Measurements from ENCODE around the gene GALNT10. TPM values are rescaled to one million over a fixed set of nuclear protein-coding genes. Genes with fewer than 3 reads are reported as not detected.

GALNT10 gene
- total RNA-seq, 1 experiment from 2014 or later, result 27.8 TPM

GRCh38 chr5:154303133-154303532 lies 112.6 kb downstream of the GALNT10 start:
- TF ChIP-seq TCF7L2 (IDR thresholded peaks at IDR 0.05; ENCODE audit: borderline replicate concordance, extremely low read depth, insufficient read depth, insufficient read length), result no peak
- no peak for TF ChIP-seq EZH2 (IDR thresholded peaks at IDR 0.05)
- ChIA-PET CTCF (no interaction called here), RAD21 (ENCODE audit: low non-redundant PET in 1 of 2, low total read pairs in 2 of 2, uncharacterized antibody in 2 of 2, unreplicated experiment in 2 of 2) (no interaction called here), POLR2A (no interaction called here)
- Histone ChIP-seq H3K27ac (ENCODE audit: low read depth, low read length) (no peak overlapping the region), H2AFZ (ENCODE audit: low read depth, low read length, poor library complexity, severe bottlenecking) (no peak overlapping the region), H3K79me2 (ENCODE audit: insufficient read depth, low read length) (no peaks in the 10 kb centered on the region), H3K36me3 (ENCODE audit: control insufficient read depth in 1 of 2, insufficient read depth in 2 of 2, low read length in 2 of 2) (no peaks in the 10 kb centered on the region), H3K4me2 (ENCODE audit: low read length) (no peak overlapping the region), H3K9me3 (ENCODE audit: control insufficient read depth in 1 of 2, insufficient read depth in 1 of 2, low read depth in 1 of 2, low read length in 2 of 2) (0 out of 4 replicates have a peak, but pooled peaks cover 4 to 6% of the 10 kb centered on the region in 2 experiments), H3K27me3 (ENCODE audit: insufficient read depth, low read length) (no peaks in the 10 kb centered on the region), H3K4me3 (replicated peaks in 1 of 2; ENCODE audit: low read depth in 1 of 2, low read length in 2 of 2) (no peak overlapping the region), H3K4me1 (ENCODE audit: control insufficient read depth in 1 of 2, insufficient read depth in 2 of 2, low read length in 2 of 2) (peaks cover 0 to 9% of the 10 kb centered on the region in 2 experiments; a peak in 1 of 4 replicates), H3K9ac (ENCODE audit: low read length) (no peak overlapping the region), H4K20me1 (ENCODE audit: insufficient read depth) (no peaks in the 10 kb centered on the region), H3K9me2 (ENCODE audit: insufficient read depth) (no peaks in the 10 kb centered on the region)
- no peak for ATAC-seq
- intact Hi-C loops (cut with micrococcal nuclease), result no loop called here
- BruUV-seq (replicated peaks), result no TSS peak
- DNase-seq (ENCODE audit: low read depth, low spot score), result no peak

DNA sequence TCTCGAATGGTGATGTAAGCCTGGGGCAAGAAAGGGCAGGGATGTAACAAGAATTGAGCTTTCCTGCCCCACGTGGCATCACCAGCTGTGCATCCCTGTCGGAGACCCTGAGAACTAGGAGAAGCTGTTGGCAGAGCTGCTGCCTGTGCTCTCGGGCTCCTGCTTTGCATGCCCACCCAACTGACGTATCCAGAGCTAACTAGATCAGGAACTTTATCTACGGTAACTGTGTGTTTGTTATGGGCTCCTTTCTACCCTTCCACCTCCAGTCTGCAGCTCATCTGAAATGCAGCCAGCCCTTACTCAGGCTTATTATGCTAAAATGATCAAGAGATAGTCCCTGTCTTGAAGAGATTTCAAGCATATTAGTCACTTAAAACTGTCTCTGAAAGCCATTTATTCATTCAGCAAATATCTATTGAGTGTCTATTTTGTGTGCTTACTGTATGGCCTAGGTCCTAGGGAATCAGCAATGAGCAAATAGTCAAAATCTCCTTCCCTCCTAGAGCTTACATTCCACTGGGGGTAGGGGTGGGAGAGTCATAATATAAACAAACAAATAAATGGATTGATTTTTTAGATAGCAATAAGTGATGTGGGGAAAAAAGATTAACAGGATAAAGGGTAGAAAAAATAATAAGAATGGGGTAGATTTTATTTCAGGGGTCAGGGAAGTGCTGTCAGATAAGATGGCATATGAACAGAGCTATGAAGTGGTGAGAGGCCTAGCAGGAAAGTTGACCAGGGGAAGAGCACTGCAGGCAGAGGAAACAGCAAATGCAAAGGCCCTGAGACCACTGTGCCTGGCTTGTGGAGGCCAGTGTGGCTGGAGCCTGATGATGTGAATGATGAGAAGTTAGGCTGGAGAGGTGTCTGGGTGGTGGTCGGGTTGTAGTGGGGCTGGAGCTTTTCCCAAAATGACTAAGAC lies 118.2 kb downstream of the GALNT10 start:
- Histone ChIP-seq H3K4me2 (ENCODE audit: low read length) (no peak overlapping the region), H3K9ac (ENCODE audit: low read length) (no peak overlapping the region), H2AFZ (ENCODE audit: low read depth, low read length, poor library complexity, severe bottlenecking) (no peak overlapping the region), H4K20me1 (ENCODE audit: insufficient read depth) (no peaks in the 10 kb centered on the region), H3K27ac (ENCODE audit: low read depth, low read length) (no peak overlapping the region), H3K4me1 (ENCODE audit: control insufficient read depth in 1 of 2, insufficient read depth in 2 of 2, low read length in 2 of 2) (no peaks in the 10 kb centered on the region), H3K9me3 (ENCODE audit: control insufficient read depth in 1 of 2, insufficient read depth in 1 of 2, low read depth in 1 of 2, low read length in 2 of 2) (0 out of 4 replicates have a peak, but pooled peaks cover 4 to 6% of the 10 kb centered on the region in 2 experiments), H3K4me3 (replicated peaks in 1 of 2; ENCODE audit: low read depth in 1 of 2, low read length in 2 of 2) (no peak overlapping the region), H3K36me3 (ENCODE audit: control insufficient read depth in 1 of 2, insufficient read depth in 2 of 2, low read length in 2 of 2) (no peaks in the 10 kb centered on the region), H3K27me3 (ENCODE audit: insufficient read depth, low read length) (no peaks in the 10 kb centered on the region), H3K79me2 (ENCODE audit: insufficient read depth, low read length) (no peaks in the 10 kb centered on the region), H3K9me2 (ENCODE audit: insufficient read depth) (no peaks in the 10 kb centered on the region)
- intact Hi-C loops (cut with micrococcal nuclease), result no loop called here
- CTCF ChIA-PET, result no interaction called here
- no TSS peak for BruUV-seq (replicated peaks)
- POLR2A ChIA-PET, result interaction anchor here (0.6 kb wide), 1 partner anchor 742 kb away, joined by 4 read pairs; no protein-coding TSS in a partner anchor
- no peak for ATAC-seq
- RAD21 ChIA-PET (ENCODE audit: low non-redundant PET in 1 of 2, low total read pairs in 2 of 2, uncharacterized antibody in 2 of 2, unreplicated experiment in 2 of 2), result no interaction called here
- DNase-seq (ENCODE audit: low read depth, low spot score), result no peak
- no peak for TF ChIP-seq ZNF274 (IDR thresholded peaks at IDR 0.05; ENCODE audit: low read depth, low read length)
- TF ChIP-seq ZBTB33 (IDR thresholded peaks at IDR 0.05; ENCODE audit: extremely low read depth, insufficient replicate concordance, low read length), result no peak
- no peak for TF ChIP-seq EGR1 (IDR thresholded peaks at IDR 0.05; ENCODE audit: low read depth)
- no peak for TF ChIP-seq TCF7L2 (IDR thresholded peaks at IDR 0.05; ENCODE audit: borderline replicate concordance, extremely low read depth, insufficient read depth, insufficient read length)
- no peak for TF ChIP-seq POLR2A (IDR thresholded peaks at IDR 0.05; ENCODE audit: borderline replicate concordance, extremely low read depth, insufficient read depth, insufficient read length)
- no peak for TF ChIP-seq CEBPB (IDR thresholded peaks at IDR 0.05; ENCODE audit: low read depth)
- TF ChIP-seq SRF (IDR thresholded peaks at IDR 0.05; ENCODE audit: low read depth), result no peak
- no peak for TF ChIP-seq JUND (IDR thresholded peaks at IDR 0.05)
- TF ChIP-seq SIN3A (IDR thresholded peaks at IDR 0.05; ENCODE audit: low read depth), result no peak
- TF ChIP-seq ELF1 (IDR thresholded peaks at IDR 0.05; ENCODE audit: borderline replicate concordance, low read depth), result no peak
- TF ChIP-seq, protein P1, sequence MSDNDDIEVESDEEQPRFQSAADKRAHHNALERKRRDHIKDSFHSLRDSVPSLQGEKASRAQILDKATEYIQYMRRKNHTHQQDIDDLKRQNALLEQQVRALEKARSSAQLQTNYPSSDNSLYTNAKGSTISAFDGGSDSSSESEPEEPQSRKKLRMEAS (IDR thresholded peaks at IDR 0.05), result no peak
- TF ChIP-seq POLR2AphosphoS5 (IDR thresholded peaks at IDR 0.05; ENCODE audit: low read depth, low read length), result no peak
- no peak for TF ChIP-seq CBX3 (IDR thresholded peaks at IDR 0.05; ENCODE audit: low read depth)
- TF ChIP-seq RAD21 (IDR thresholded peaks at IDR 0.05; ENCODE audit: low read depth), result no peak
- no peak for TF ChIP-seq SP1 (IDR thresholded peaks at IDR 0.05; ENCODE audit: low read depth)

Measured in HCT116 (cell line).